HG02981 (cell line): Measurements from ENCODE around the gene RSBN1L.
"Not testable (repeated sequence)": the region's sequence is repeated elsewhere in the genome, so short reads cannot be mapped to it uniquely, and the experiment has no call there.

Experiments
- ATAC-seq: cut with Tn5 transposase; IDR thresholded peaks from one replicate; pipeline ENCODE4 v1.9.1; 2021; ENCODE audit warnings: mild to moderate bottlenecking, moderate library complexity; ENCODE audit not compliant: unreplicated experiment

Gene RSBN1L

DNA sequence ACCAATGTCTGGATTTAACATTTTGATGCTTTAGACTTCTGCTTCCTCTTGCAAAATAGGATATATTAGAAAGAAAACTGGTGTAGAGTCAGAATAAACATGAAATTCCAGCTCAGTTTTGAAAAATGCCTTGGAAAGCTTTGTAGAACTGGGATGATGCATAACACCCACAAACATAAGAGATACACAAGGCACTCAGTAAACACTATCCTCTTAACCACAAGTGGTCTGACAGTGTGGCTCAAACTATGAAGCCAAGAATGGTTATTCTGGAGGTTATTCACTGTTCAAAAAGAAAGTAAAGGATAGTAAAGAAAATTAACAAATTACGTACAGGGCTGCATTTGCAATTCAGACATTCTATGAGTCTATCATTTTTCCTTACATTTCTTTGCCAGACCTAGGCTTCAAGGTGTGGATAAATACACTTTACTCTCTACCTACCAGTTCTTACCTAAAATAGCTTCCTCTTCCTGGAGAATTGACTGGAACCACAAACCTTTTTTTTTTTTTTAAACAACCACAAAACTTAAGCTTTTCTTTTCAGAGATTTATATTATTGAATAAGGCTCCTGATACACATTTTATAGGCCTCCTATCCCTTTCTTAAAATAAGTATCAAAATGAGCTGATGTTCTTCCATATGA, 9.0 kb upstream of the RSBN1L start:
- no peak for ATAC-seq

DNA sequence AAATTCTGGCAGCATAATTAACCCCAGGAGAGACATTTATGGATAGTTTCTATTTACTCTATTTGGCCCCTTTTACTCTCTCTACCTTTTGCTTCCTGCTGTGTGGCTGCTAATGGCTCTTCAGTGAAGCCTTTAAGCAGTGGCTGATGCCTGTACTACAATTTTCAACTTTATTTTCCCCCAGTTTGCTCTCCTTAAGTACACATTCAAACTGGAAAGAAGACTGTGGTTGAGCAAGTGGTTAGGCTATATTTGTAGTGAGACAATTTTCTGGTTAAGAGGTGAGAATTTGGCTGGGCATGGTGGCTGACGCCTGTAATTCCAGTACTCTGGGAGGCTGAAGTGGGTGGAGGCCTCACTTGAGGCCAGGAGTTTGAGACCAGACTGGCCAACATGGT, 8.5 kb upstream of the RSBN1L start:
- no peak for ATAC-seq

DNA sequence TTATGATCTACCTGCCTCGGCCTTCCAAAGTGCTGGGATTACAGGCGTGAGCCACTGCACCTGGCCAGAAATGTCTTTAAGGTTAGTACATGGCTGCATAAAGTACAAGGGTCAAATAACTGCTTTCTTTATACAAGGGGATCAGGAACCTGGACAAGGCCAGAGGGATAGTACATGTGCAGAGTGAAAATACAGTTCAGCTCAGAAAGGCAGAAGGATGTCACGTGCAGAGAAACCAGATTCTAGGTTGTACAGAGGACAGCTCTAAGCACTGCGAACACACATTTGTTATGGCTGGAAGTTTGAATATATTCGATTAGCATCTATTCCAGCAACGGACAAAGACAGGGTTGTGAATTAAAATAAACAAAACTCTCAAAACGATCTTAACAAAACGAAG, 6.0 kb upstream of the RSBN1L start:
- no peak for ATAC-seq

DNA sequence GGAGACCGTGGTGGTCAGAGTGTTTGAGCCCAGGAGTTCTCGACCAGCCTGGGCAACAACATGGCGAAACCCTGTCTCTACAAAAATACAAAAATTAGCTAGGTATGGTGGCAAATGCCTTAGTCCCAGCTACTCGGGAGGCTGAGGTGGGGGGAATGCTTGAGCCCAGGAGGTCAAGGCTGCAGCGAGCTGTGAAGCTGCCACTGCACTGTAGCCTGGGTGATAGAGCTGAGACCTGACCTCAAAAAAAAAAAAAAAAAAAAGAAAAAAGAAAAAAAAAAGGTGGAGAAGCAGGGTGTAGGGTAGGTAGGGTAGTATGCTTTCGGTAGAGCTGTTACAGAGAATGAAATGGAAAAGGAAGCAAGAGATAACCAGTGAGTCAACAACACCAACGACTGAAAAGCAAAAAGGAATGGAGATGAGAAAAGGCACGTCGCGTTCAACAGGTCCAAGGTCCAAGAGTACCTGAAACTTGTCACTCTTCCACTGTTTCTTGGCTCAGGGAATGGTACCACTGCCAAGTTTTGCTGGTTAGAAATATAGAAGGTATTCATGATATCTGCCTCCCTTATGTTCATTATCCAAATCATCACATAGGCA, 4.3 kb upstream of the RSBN1L start:
- no peak for ATAC-seq

DNA sequence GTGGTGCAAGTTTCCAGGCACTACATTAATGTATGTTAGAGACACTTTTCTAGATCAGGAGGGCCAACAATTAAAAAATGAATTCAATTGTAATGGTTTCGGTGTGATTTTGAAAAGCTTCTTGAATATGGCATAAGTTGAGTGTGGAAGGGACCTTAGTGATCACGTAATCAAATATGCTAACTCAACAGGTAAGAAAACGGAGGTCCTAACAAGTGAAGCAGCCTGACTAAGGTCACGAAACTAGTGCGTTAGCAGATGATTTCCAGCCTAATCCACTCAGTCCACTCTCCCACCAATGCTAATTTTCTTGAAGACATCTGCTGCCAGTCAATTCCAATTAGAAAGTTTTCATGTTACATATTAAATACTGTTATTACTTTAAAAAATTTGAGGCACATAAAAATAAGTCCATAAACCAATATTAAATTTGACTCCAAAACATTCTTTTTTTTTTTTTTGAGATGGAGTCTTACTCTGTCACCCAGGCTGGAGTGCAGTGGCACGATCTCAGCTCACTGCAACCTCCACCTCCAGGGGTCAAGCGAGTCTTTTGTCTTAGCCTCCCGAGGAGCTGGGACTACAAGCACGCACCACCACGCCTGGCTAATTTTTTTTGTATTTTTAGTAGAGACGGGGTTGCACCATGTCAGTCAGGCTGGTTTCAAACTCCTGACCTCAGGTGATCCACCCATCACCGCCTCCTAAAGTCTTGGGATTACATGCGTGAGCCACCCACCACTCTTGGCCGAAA, 2.3 kb upstream of the RSBN1L start:
- no peak for ATAC-seq

DNA sequence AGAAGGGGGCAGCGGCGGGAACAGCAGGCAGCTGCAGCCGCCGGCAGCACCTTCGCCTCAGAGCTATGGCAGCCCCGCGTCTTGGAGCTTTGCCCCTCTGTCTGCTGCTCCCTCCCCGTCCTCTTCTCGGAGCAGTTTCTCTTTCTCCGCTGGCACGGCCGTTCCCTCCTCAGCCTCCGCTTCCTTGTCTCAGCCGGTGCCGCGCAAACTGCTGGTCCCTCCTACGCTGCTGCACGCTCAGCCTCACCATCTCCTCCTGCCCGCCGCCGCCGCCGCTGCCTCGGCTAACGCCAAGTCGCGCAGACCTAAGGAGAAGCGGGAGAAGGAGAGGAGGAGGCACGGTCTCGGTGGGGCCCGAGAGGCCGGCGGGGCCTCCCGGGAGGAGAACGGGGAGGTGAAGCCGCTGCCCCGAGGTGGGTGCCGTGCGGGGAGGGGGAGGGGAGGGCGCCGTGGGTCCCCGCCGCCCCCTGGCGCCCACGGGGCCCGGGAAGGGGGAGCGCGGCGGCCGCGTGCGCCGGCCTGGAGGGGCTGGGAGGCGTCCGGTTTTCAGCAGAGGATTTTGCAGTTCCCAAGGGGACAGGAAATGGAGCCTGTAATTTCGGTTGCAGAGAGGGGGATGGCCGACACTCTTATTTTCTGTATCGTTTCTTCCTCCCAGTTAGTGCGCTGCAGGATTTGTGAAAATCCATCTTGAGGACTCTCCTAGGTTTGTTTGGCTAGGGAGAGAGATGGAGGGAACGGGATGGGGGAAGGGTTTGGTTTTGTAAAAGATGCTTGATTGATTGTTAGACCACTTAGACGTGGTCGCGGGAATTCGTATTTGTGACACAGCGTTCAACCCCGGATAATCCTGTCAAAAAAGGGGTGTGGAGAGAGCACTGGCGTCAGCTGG, 630 bp downstream of the RSBN1L start:
- peak; percentile 15 for ATAC-seq

DNA sequence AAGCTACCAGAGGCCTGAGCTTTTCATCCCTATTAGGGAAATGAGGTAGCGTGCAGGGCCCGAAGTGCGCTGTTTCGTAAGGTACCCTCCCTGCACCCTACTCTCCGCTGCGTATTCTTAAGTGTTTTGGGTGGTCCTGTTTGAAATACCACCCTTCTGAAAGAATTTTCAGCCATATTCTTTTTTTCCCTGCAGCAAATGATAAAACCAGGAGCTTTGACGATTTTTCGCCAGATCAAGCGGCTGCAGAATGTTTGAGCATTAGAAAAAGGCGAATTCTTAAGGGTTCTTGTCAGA, 1.2 kb downstream of the RSBN1L start:
- ATAC-seq = no peak

DNA sequence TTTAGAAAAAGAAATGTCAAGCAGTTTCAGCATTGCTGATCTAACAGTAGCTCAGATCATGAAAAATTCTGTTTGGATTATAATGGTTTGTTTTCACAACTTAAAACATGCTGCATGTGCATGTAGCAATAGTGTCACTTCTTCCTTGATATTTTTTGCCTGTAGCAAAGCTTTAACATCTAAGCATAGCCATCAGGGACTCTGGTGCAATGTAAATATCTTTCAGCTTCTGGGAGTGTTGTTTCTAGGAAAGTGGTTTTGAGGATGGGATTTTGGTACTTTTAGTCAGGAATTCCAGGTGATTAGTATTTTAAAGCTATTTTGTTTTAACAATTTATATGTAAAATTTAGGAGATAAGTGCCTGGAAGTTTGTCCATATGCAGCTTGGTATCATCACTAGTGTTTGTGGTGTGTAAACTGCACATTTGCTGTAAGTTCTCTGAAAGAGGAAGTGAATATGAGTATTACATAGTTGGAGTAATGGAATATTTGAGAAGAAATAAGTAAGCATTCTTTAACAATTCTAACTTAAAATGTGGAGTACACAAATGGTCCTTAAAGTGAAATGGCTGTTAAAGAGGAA, 1.9 kb downstream of the RSBN1L start:
- ATAC-seq = no peak

DNA sequence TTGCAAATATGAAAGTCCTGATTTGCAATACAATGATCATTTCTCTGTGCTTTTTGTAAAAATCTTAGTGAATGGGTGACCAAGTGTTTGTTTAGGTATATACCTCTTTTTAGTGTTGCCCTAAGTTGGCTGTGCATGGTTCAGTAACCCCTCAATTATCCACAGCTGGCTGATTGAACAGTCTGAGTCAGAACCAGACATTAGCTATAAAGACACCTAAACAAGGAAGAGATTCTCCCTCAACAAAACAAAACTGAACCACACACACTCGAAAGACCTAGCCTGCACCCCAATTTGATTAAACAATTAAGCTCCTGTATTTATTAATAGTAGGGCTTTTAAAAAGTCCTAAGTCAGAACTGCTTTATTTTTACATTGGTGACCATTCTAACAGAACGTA, 2.8 kb downstream of the RSBN1L start:
- peak; percentile 38 for ATAC-seq

DNA sequence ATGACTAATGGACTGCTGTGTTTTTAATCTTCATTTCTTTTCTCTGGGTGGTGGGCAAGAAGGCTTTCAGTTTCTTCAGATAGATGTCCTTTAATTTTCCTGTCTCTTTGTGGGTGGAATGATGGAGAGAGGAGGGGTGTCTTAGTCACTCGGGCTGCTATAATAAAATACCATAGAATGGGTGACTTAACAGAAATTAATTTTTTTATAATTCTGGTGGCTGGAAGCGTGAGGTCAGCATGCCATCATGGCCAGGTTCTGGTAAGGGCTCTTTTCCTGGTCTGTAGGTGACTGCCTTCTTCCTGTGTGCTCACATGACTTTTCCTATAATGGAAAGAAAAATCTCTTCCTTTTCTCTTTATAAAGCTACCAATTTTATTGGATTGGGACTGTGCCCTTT, 6.3 kb downstream of the RSBN1L start:
- ATAC-seq = no peak

DNA sequence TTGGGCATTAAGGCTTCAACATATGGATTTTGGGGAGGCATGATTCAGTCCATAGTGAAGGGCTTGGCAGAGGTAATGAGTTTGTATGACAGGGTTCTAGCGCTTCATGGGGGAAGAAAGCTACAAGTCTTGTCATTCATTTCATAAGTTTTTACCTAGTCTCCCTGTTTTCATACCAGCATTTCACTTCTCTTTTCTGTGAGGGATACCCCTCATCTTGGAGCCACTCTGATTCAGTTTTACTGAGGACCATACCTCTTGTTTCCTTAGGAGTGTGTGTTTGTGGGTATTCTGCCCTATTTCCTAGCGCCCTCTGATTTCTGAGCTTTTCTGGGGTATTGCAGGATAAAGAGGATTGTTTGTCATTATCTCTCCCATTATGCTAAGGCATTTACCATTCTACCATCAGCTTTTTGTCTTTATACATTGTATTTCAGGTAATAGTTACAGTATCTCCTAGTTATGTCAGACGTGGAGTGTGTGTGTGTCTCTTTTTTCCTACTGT, 6.8 kb downstream of the RSBN1L start:
- ATAC-seq = no peak

DNA sequence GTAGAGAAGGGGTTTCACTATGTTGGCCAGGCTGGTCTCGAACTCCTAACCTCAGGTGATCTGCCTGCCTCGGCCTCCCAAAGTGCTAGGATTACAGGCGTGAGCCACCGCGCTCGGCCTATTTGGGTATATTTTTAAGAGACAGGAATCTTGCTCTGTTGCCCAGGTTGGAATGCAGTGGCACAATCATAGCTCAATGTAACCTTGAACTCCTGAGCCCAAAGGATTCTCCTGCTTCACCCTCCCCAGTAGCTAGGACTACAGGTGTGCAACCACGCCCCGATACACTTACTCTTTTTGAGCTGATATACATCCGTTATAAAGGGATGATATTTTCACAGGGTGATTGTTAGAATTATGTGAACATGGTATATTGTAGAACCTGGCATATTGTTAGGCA, 7.4 kb downstream of the RSBN1L start:
- ATAC-seq = not testable (repeated sequence)

DNA sequence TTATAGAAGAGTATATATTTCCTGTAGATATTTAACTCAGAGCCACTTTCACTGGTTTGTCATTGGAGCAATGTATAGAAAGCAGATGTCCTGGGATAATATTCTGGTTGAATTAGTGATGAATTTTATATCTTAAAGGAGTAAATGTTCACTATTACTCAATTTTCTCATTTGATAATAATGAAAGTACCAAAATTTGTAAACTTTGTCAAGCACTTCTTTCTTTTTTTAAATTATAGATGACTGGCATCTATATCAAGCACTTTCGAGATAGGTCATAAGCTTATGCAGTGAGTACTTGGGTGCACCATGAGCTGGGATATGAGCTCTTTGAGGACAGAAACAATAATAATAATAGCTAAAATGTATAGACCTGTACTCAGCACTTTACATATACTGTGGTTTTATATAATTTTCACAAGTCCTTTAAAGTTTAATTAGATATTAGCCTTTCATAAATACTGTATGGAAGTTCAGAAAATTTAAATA, 11.3 kb downstream of the RSBN1L start:
- ATAC-seq = no peak

DNA sequence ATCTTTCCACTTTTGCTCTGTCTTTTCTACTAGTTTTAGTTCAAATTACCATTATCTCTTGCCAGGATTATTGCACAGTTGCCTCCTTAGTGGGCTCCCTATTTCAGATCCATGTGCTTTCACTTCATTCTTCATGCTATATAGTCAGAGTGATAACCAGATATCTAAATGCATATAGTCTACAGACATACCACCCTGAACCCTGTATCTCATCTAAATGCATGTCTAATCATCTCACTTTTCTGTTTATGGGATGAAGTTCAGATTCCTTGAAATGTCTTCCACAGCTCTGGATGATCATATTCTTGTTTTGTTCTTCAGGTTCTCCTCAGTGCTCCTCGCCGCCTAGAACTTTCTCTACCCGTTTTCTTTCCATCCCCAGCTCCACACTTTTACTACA, 13.8 kb downstream of the RSBN1L start:
- ATAC-seq = no peak

DNA sequence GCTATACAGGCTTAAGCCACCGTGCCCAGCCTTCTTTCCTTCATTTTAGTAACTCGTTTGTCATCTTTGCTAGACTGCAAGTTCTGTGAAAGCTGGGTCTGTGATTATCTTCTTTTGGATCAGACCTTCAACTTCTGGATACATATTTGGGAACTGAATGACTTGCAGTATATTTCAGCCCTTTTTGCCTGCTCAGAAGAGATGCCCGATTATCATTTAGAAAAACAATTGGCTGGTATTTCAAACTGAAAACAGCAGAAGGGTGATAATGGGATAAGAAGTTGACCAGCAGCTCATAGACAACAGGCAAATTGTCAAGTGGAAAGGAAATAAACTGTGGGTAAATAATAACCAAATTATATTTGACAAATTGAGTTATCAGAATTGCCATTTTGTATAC, 14.6 kb downstream of the RSBN1L start:
- ATAC-seq = no peak

DNA sequence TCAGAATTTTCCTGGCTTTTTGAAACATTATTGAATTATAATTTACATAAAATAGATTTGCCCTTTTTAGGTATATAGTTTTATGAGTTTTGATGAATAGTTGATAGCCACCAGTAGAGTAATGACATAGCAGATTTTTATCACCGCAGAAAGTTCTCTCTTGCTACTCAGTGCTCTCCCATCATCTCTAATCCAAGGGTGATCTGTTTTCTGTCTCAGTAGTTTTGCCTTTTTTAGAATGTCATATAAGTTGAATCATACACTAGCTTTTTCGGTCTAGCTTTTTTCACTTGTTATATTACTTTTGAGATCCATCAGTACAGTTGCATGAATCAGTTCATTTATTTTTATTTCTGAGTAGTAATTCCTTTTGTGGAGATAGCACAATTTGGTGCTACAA, 17.9 kb downstream of the RSBN1L start:
- ATAC-seq = no peak

DNA sequence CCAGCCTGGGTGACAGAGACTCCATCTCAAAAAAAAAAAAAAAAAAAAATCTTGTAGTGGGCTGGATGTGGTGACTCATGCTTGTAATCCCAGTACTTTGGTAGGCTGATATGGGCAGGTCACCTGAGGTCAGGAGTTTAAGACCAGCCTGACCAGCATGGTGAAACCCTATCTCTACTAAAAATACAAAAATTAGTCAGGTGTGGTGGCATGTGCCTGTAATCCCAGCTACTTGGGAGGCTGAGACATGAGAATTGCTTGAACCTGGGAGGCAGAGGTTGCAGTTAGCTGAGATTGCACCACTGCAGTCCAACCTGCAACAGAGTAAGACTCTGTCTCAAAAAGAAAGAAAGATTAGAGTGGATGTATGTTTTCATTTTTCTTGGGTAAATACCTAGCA, 18.7 kb downstream of the RSBN1L start:
- not testable (repeated sequence) for ATAC-seq

DNA sequence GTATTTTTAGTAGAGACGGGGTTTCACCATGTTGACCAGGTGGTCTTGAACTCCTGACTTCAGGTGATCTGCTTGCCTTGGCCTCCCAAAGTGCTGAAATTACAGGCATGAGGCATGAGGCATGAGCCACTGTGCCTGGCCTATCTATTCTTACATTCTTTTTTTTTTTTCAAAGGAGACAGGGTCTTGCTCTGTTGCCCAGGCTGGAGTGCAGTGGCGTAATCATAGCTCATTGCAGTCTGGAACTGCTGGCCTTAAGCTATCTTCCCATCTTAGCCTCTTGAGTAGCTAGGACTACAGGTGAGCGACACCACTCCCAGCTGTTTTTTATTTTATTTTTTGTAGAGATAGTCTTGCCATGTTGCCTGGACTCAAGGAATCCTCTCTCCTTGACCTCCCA, 20.5 kb downstream of the RSBN1L start:
- no peak for ATAC-seq

DNA sequence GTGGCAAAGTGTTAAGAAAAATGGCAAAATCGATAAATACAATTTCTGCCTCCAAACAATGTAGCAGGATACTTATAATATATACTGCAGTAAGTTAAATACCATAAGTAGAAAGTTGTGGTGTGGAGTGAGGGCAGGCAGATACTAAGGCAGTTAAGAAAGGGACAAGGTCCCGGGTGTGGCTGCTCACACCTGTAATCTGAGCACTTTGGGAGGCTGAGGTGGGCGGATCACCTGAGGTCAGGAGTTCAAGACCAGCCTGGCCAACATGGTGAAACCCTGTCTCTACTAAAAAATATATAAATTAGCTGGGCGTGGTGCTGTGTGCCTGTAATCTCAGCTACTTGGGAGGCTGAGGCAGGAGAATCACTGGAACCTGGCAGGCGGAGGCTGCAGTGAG, 21.3 kb downstream of the RSBN1L start:
- ATAC-seq = not testable (repeated sequence)

DNA sequence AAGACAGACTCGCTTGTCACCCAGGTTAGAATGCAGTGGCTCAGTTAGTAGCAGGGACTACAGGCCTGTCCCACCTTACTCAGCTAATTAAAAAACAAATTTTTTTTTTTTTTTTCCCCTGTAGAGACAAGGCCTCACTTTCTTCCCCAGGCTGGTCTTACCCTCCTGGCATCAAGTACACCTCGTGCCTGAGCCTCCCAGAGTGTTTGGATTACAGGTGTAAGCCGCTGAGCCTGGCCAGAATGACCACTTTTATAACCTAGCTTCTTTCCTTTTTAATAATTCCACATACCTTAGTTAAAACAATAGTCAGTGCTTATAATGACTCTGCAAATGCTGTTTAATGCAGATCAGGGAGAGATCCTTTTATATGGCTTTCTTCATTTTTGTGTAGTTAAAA, 31.3 kb downstream of the RSBN1L start:
- ATAC-seq = no peak
